Sciatic nerve (tissue), 2 donors: ENCODE measurements around the gene KLHL22. TPM values are rescaled to one million over a fixed set of nuclear protein-coding genes. Genes with fewer than 3 reads are reported as not detected.
A peak's percentile ranks its signal among the peaks of the same experiment; 100 is the strongest.

Source experiments
- ATAC-seq: fragments of 200-7000 bp; cut with Tn5 transposase; one replicate; pipeline ENCODE4 v1.9.1; 2020; ENCODE audit warnings: mild to moderate bottlenecking, moderate library complexity
- DNase-seq: peaks from one replicate; pipeline ENCODE4 v3.0.0-alpha.2; 2020; ENCODE audit warnings: low spot score
- intact Hi-C: fragments of 100-400 bp; cut with DNase I; formaldehyde crosslinking; loops from one replicate; pipeline ENCODE4 v1.14.2; 2022
- total RNA-seq: library from RNA; stranded (reverse); fragmentation: NEBNext Ultra II Directional; extraction: Animal tissue kit (Norgen Biotek cat#: 25700); gene quantifications from one replicate; pipeline ENCODE4 v1.2.1, GENCODE V29; 2021
- donor health status: DM: no; HTN: no; CAD: no.
- donor health status: DM: no; HTN: no; CAD: no.

KLHL22 gene
- total RNA-seq, 1 donor from 2014 or later, result 28.0 TPM

- intact Hi-C loops, result no loop called here
- ATAC-seq (no peak), DNase-seq (no peak)
These were observed 56.1 kb downstream of the KLHL22 start for GRCh38 chr22:20439556-20439927.

GRCh38 chr22:20438678-20439492 lies 56.7 kb downstream of the KLHL22 start:
- intact Hi-C loops, result no loop called here
- DNase-seq (peak; percentile 69), ATAC-seq (peak; percentile 35)

GRCh38 chr22:20438427-20438677 lies 57.2 kb downstream of the KLHL22 start:
- no peak for ATAC-seq
- intact Hi-C loops, result no loop called here
- no peak for DNase-seq

GRCh38 chr22:20437613-20438426 lies 57.8 kb downstream of the KLHL22 start, which contains the start of gene SCARF2:
SCARF2 (minus strand) TSS chr22:20437825; CDS start chr22:20437754, 71 bp downstream.
- intact Hi-C loops, result no loop called here
- DNase-seq (peak; percentile 86), ATAC-seq (peak; percentile 74)

- peak; percentile 68 for DNase-seq
- intact Hi-C loops, result no loop called here
These were observed 58.6 kb downstream of the KLHL22 start for GRCh38 chr22:20436768-20437612.

GRCh38 chr22:20436307-20436767 lies 59.3 kb downstream of the KLHL22 start:
- no peak for ATAC-seq
- intact Hi-C loops, result no loop called here
- no peak for DNase-seq

More at GRCh38 chr22:20436768-20437612, 58.6 kb downstream of the KLHL22 start:
- ATAC-seq, result no peak

GRCh38 chr22:20435436-20436306 lies 59.9 kb downstream of the KLHL22 start:
- ATAC-seq, result no peak
- intact Hi-C loops, result no loop called here
- DNase-seq, result peak; percentile 56

GRCh38 chr22:20434773-20435172 lies 60.8 kb downstream of the KLHL22 start:
- no peak for ATAC-seq
- peak; percentile 22 for DNase-seq
- intact Hi-C loops, result no loop called here

- DNase-seq (peak; percentile 33), ATAC-seq (no peak)
- intact Hi-C loops, result no loop called here
These were observed 61.3 kb downstream of the KLHL22 start for GRCh38 chr22:20434264-20434751.

GRCh38 chr22:20433686-20434241 lies 61.8 kb downstream of the KLHL22 start:
- intact Hi-C loops, result no loop called here
- DNase-seq (peak; percentile 43), ATAC-seq (no peak)

GRCh38 chr22:20433191-20433590 lies 62.4 kb downstream of the KLHL22 start:
- ATAC-seq (no peak), DNase-seq (peak; percentile 50)
- intact Hi-C loops, result no loop called here

GRCh38 chr22:20432244-20432686 lies 63.3 kb downstream of the KLHL22 start:
- ATAC-seq (no peak), DNase-seq (peak; percentile 51)
- intact Hi-C loops, result no loop called here

GRCh38 chr22:20431511-20432192 lies 63.9 kb downstream of the KLHL22 start:
- DNase-seq, result peak; percentile 62
- intact Hi-C loops, result no loop called here
- ATAC-seq, result no peak

GRCh38 chr22:20430720-20431510 lies 64.7 kb downstream of the KLHL22 start:
- peak; percentile 63 for DNase-seq
- intact Hi-C loops, result no loop called here
- no peak for ATAC-seq

GRCh38 chr22:20430101-20430719 lies 65.4 kb downstream of the KLHL22 start:
- DNase-seq (peak; percentile 50), ATAC-seq (no peak)
- intact Hi-C loops, result no loop called here
